HepG2 (cell line): ENCODE data around the gene ARMH2. TPM values are rescaled to one million over a fixed set of nuclear protein-coding genes. Genes with fewer than 3 reads are reported as not detected.
A peak's percentile ranks its signal among the peaks of the same experiment; 100 is the strongest.

Experiments used
- ELF1 ChIP-seq: sonication (generic); formaldehyde crosslinking; IDR thresholded peaks from 2 replicates; pipeline ENCODE4 v1.4.0; 2020; ENCODE audit warnings: missing genetic modification reagents
- IRF2 ChIP-seq: IDR thresholded peaks from 2 replicates; pipeline ENCODE4 v1.6.1; 2018; ENCODE audit warnings: missing genetic modification reagents, missing compliant biosample characterization
- MAFF ChIP-seq: IDR thresholded peaks from 2 replicates; pipeline ENCODE4 v1.6.1; 2011; ENCODE audit warnings: low read depth, low read length, improper control_type of control experiment
- MAZ ChIP-seq, 2 experiments: sonication (generic) in 1 of 2; formaldehyde crosslinking in 1 of 2; IDR thresholded peaks; 2 replicates each; pipeline versions ENCODE4 v1.5.0 to v1.6.1; 2012 to 2020; ENCODE audit warnings: low read depth in 2 of 2, mild to moderate bottlenecking in 2 of 2, borderline replicate concordance in 1 of 2, improper control_type of control experiment in 1 of 2, low read length in 1 of 2, missing genetic modification reagents in 1 of 2, moderate library complexity in 1 of 2
- NFYC ChIP-seq: IDR thresholded peaks from 2 replicates; pipeline ENCODE4 v1.6.1; 2016; ENCODE audit warnings: missing genetic modification reagents, missing compliant biosample characterization
- NR2F2 ChIP-seq: IDR thresholded peaks from 2 replicates; pipeline ENCODE4 v1.6.1; 2012; ENCODE audit warnings: low read depth, inconsistent platforms, borderline replicate concordance
- RBAK ChIP-seq: sonication (generic); formaldehyde crosslinking; IDR thresholded peaks from 2 replicates; pipeline ENCODE4 v1.5.1; 2020; ENCODE audit warnings: mild to moderate bottlenecking, missing genetic modification reagents
- ZNF30 ChIP-seq: sonication (generic); formaldehyde crosslinking; IDR thresholded peaks from 2 replicates; pipeline ENCODE4 v1.5.0; 2020; ENCODE audit warnings: mild to moderate bottlenecking, missing genetic modification reagents
- ZNF496 ChIP-seq: sonication (generic); formaldehyde crosslinking; IDR thresholded peaks from 2 replicates; pipeline ENCODE4 v1.8.1; 2023; ENCODE audit warnings: mild to moderate bottlenecking, moderate library complexity, missing genetic modification reagents; ENCODE audit not compliant: insufficient replicate concordance
- ZNF670 ChIP-seq: sonication (generic); formaldehyde crosslinking; IDR thresholded peaks from 2 replicates; pipeline ENCODE4 v1.8.0; 2022; ENCODE audit warnings: mild to moderate bottlenecking, missing genetic modification reagents, borderline replicate concordance
- polyA plus RNA-seq, 8 experiments: library from polyadenylated mRNA; depleted of rRNA in 3 of 8; stranded (reverse) in 7 of 8; unstranded in 1 of 8; fragments of >200 nt; fragmentation: Illumina TruSeq in 4 of 8; extraction: Trizol in 4 of 8; gene quantifications; 2 replicates each; pipeline versions ENCODE4 v1.2.1 to v1.2.3, GENCODE V29; 2011 to 2016; ENCODE audit warnings: low read depth in 4 of 8, missing spikeins in 1 of 8, mixed read lengths in 1 of 8; ENCODE audit not compliant: insufficient read depth in 1 of 8
- total RNA-seq, 5 experiments: library from RNA; depleted of rRNA; stranded (reverse); fragments of >200 nt; fragmentation: Illumina TruSeq; extraction: Trizol; gene quantifications; 2 replicates each; pipeline ENCODE4 v1.2.3, GENCODE V29; 2016; ENCODE audit warnings: low read depth in 1 of 5
- TF ChIP-seq, protein P1 (sequence below): sonication (generic); formaldehyde crosslinking; IDR thresholded peaks from 2 replicates; pipeline ENCODE4 v1.4.0; 2020; ENCODE audit warnings: missing genetic modification reagents
- TF ChIP-seq, protein P2 (sequence below): sonication (generic); formaldehyde crosslinking; IDR thresholded peaks from one replicate; pipeline ENCODE4 v1.5.1; 2020; ENCODE audit warnings: mild to moderate bottlenecking, missing genetic modification reagents; ENCODE audit errors: not compliant biosample characterization
- TF ChIP-seq, protein P3 (sequence below): sonication (generic); formaldehyde crosslinking; IDR thresholded peaks from 2 replicates; pipeline ENCODE4 v1.4.0; 2020; ENCODE audit warnings: missing genetic modification reagents

The ARMH2 gene
- total and polyA plus RNA-seq, 2 of the 13 experiments (the other 11 are each of a cell fraction or from before 2014, with no cell fraction given) = not detected

DNA sequence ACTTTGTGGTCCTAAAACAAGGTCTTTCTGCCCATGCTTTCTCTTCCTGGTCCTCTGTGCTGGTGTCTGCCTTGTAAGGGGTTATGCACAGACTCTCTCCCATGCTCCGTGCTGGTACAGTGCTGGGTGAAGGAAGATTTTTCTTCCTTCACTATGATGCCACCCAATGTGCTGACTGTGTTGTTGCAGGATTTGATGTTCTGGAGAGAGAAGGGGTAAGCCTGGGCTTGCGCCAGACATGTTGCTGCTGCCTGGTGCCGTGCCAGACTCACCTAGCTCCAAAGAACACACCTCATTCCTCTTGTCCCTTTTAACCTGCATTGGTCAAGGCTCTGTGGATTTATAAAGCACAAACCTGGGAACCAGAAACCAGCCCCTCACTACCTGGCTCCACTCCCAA, 28.4 kb upstream of the ARMH2 start (continued):
- no peak for TF ChIP-seq RBAK
- no peak for TF ChIP-seq ZNF670
- TF ChIP-seq ELF1 (CRISPR knock-in tag) = no peak
- TF ChIP-seq MAZ (IDR thresholded peaks at IDR 0.05; ENCODE audit: borderline replicate concordance, low read depth, low read length) = no peak
- no peak for TF ChIP-seq MAZ (CRISPR knock-in tag; IDR thresholded peaks at IDR 0.05; ENCODE audit: low read depth)
- no peak for TF ChIP-seq NR2F2
- no peak for TF ChIP-seq NFYC
- TF ChIP-seq MAFF = no peak
- TF ChIP-seq, protein P1, sequence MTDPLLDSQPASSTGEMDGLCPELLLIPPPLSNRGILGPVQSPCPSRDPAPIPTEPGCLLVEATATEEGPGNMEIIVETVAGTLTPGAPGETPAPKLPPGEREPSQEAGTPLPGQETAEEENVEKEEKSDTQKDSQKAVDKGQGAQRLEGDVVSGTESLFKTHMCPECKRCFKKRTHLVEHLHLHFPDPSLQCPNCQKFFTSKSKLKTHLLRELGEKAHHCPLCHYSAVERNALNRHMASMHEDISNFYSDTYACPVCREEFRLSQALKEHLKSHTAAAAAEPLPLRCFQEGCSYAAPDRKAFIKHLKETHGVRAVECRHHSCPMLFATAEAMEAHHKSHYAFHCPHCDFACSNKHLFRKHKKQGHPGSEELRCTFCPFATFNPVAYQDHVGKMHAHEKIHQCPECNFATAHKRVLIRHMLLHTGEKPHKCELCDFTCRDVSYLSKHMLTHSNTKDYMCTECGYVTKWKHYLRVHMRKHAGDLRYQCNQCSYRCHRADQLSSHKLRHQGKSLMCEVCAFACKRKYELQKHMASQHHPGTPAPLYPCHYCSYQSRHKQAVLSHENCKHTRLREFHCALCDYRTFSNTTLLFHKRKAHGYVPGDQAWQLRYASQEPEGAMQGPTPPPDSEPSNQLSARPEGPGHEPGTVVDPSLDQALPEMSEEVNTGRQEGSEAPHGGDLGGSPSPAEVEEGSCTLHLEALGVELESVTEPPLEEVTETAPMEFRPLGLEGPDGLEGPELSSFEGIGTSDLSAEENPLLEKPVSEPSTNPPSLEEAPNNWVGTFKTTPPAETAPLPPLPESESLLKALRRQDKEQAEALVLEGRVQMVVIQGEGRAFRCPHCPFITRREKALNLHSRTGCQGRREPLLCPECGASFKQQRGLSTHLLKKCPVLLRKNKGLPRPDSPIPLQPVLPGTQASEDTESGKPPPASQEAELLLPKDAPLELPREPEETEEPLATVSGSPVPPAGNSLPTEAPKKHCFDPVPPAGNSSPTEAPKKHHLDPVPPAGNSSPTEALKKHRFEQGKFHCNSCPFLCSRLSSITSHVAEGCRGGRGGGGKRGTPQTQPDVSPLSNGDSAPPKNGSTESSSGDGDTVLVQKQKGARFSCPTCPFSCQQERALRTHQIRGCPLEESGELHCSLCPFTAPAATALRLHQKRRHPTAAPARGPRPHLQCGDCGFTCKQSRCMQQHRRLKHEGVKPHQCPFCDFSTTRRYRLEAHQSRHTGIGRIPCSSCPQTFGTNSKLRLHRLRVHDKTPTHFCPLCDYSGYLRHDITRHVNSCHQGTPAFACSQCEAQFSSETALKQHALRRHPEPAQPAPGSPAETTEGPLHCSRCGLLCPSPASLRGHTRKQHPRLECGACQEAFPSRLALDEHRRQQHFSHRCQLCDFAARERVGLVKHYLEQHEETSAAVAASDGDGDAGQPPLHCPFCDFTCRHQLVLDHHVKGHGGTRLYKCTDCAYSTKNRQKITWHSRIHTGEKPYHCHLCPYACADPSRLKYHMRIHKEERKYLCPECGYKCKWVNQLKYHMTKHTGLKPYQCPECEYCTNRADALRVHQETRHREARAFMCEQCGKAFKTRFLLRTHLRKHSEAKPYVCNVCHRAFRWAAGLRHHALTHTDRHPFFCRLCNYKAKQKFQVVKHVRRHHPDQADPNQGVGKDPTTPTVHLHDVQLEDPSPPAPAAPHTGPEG (CRISPR knock-in tag) = no peak
- TF ChIP-seq, protein P2, sequence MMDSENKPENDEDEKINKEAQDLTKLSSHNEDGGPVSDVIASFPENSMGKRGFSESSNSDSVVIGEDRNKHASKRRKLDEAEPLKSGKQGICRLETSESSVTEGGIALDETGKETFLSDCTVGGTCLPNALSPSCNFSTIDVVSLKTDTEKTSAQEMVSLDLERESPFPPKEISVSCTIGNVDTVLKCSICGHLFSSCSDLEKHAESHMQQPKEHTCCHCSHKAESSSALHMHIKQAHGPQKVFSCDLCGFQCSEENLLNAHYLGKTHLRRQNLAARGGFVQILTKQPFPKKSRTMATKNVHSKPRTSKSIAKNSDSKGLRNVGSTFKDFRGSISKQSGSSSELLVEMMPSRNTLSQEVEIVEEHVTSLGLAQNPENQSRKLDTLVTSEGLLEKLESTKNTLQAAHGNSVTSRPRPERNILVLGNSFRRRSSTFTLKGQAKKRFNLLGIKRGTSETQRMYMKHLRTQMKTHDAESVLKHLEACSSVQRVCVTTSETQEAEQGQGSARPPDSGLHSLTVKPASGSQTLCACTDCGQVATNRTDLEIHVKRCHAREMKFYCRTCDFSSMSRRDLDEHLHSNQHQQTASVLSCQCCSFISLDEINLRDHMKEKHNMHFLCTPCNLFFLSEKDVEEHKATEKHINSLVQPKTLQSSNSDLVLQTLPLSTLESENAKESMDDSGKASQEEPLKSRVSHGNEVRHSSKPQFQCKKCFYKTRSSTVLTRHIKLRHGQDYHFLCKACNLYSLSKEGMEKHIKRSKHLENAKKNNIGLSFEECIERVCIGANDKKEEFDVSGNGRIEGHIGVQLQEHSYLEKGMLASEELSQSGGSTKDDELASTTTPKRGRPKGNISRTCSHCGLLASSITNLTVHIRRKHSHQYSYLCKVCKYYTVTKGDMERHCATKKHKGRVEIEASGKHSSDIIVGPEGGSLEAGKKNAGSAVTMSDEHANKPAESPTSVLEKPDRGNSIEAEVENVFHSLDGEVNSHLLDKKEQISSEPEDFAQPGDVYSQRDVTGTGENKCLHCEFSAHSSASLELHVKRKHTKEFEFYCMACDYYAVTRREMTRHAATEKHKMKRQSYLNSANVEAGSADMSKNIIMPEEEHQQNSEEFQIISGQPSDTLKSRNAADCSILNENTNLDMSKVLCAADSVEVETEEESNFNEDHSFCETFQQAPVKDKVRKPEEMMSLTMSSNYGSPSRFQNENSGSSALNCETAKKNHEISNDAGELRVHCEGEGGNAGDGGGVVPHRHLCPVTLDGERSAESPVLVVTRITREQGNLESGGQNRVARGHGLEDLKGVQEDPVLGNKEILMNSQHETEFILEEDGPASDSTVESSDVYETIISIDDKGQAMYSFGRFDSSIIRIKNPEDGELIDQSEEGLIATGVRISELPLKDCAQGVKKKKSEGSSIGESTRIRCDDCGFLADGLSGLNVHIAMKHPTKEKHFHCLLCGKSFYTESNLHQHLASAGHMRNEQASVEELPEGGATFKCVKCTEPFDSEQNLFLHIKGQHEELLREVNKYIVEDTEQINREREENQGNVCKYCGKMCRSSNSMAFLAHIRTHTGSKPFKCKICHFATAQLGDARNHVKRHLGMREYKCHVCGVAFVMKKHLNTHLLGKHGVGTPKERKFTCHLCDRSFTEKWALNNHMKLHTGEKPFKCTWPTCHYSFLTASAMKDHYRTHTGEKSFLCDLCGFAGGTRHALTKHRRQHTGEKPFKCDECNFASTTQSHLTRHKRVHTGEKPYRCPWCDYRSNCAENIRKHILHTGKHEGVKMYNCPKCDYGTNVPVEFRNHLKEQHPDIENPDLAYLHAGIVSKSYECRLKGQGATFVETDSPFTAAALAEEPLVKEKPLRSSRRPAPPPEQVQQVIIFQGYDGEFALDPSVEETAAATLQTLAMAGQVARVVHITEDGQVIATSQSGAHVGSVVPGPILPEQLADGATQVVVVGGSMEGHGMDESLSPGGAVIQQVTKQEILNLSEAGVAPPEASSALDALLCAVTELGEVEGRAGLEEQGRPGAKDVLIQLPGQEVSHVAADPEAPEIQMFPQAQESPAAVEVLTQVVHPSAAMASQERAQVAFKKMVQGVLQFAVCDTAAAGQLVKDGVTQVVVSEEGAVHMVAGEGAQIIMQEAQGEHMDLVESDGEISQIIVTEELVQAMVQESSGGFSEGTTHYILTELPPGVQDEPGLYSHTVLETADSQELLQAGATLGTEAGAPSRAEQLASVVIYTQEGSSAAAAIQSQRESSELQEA = no peak
- no peak for TF ChIP-seq ZNF30 (CRISPR knock-in tag)
- TF ChIP-seq ZNF496 (CRISPR knock-in tag) = no peak
- 0 out of 2 replicates have a peak, but pooled peaks have one; percentile 30 for TF ChIP-seq IRF2 (CRISPR knock-in tag)
- TF ChIP-seq, protein P3, sequence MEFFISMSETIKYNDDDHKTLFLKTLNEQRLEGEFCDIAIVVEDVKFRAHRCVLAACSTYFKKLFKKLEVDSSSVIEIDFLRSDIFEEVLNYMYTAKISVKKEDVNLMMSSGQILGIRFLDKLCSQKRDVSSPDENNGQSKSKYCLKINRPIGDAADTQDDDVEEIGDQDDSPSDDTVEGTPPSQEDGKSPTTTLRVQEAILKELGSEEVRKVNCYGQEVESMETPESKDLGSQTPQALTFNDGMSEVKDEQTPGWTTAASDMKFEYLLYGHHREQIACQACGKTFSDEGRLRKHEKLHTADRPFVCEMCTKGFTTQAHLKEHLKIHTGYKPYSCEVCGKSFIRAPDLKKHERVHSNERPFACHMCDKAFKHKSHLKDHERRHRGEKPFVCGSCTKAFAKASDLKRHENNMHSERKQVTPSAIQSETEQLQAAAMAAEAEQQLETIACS (CRISPR knock-in tag) = no peak
